ENCODE results near the gene CCHCR1.
A peak's percentile ranks its signal among the peaks of the same experiment; 100 is the strongest.
"Not testable (repeated sequence)": the region's sequence is repeated elsewhere in the genome, so short reads cannot be mapped to it uniquely, and the experiment has no call there.

The CCHCR1 gene

GRCh38 chr6:31157513-31158139 lies at the start of gene CCHCR1:
Gene CCHCR1 (minus strand): TSS chr6:31157802. CDS start chr6:31157600, 202 bp downstream.
- DNase-seq: no peak

GRCh38 chr6:31205638-31206037 lies 48.0 kb upstream of the CCHCR1 start:
- DNase-seq: no peak

- no peak for DNase-seq
These were observed 47.1 kb upstream of the CCHCR1 start for GRCh38 chr6:31204751-31205145.

- DNase-seq: peak; percentile 63 to 81
These were observed 45.9 kb upstream of the CCHCR1 start for GRCh38 chr6:31203345-31203979.

GRCh38 chr6:31202259-31203166 lies 44.9 kb upstream of the CCHCR1 start:
- DNase-seq: no peak

GRCh38 chr6:31199105-31199452 lies 41.5 kb upstream of the CCHCR1 start:
- not testable (repeated sequence) for DNase-seq

- DNase-seq: peak; percentile 89 to 91
These were observed 40.1 kb upstream of the CCHCR1 start for GRCh38 chr6:31197559-31198305.

GRCh38 chr6:31196251-31197022 lies 38.8 kb upstream of the CCHCR1 start:
- DNase-seq: not testable (repeated sequence)

- not testable (repeated sequence) for DNase-seq
These were observed 37.8 kb upstream of the CCHCR1 start for GRCh38 chr6:31195308-31195979.

GRCh38 chr6:31194061-31194834 lies 36.6 kb upstream of the CCHCR1 start:
- DNase-seq: no peak

GRCh38 chr6:31193206-31193605 lies 35.6 kb upstream of the CCHCR1 start:
- DNase-seq: no peak

GRCh38 chr6:31192431-31193105 lies 35.0 kb upstream of the CCHCR1 start:
- DNase-seq: peak; percentile 62 to 71

- no peak for DNase-seq
These were observed 32.9 kb upstream of the CCHCR1 start for GRCh38 chr6:31190488-31190887.

- not testable (repeated sequence) for DNase-seq
These were observed 31.6 kb upstream of the CCHCR1 start for GRCh38 chr6:31189223-31189622.

- DNase-seq: no peak
These were observed 30.2 kb upstream of the CCHCR1 start for GRCh38 chr6:31187780-31188194.

GRCh38 chr6:31186052-31186734 lies 28.6 kb upstream of the CCHCR1 start:
- no peak for DNase-seq

- DNase-seq: not testable (repeated sequence)
These were observed 28.1 kb upstream of the CCHCR1 start for GRCh38 chr6:31185695-31186051.

GRCh38 chr6:31183859-31184258 lies 26.3 kb upstream of the CCHCR1 start:
- DNase-seq: not testable (repeated sequence)

- not testable (repeated sequence) for DNase-seq
These were observed 25.7 kb upstream of the CCHCR1 start for GRCh38 chr6:31183287-31183686.

GRCh38 chr6:31180500-31180899 lies 22.9 kb upstream of the CCHCR1 start:
- DNase-seq: no peak

All from NCI-H2081 (cell line).